Kidney epithelial cell (primary cell): ENCODE results near the gene HTR7. TPM values are rescaled to one million over a fixed set of nuclear protein-coding genes. Genes with fewer than 3 reads are reported as not detected.
"Not testable (repeated sequence)": the region's sequence is repeated elsewhere in the genome, so short reads cannot be mapped to it uniquely, and the experiment has no call there.

Experiments
- DNase-seq: peaks from one replicate; pipeline ENCODE4 v3.0.0-alpha.2; 2010; ENCODE audit warnings: low read depth
- H3K27me3 ChIP-seq: 2 replicates; pipeline ENCODE4 v1.6.0; 2011; ENCODE audit warnings: low read length; ENCODE audit not compliant: control insufficient read depth, insufficient read depth
- H3K36me3 ChIP-seq: 2 replicates; pipeline ENCODE4 v1.5.1; 2011; ENCODE audit warnings: low read length; ENCODE audit not compliant: control insufficient read depth, insufficient read depth
- H3K4me3 ChIP-seq: 2 replicates; pipeline ENCODE4 v1.5.1; 2011; ENCODE audit warnings: low read depth, mild to moderate bottlenecking, control low read depth, low read length
- CTCF ChIP-seq: IDR thresholded peaks from 2 replicates; pipeline ENCODE4 v1.5.1; 2011; ENCODE audit warnings: mild to moderate bottlenecking, moderate library complexity, low read length, control low read depth, inconsistent platforms; ENCODE audit not compliant: insufficient read depth, poor library complexity, severe bottlenecking
- total RNA-seq: library from RNA; depleted of rRNA; stranded (reverse); fragments of >200 nt; gene quantifications from 2 replicates; pipeline ENCODE4 v1.2.3, GENCODE V29; 2015

HTR7 gene
- total RNA-seq, 1 donor from 2014 or later = 0.17 TPM

- no peak for DNase-seq
- H3K27me3 ChIP-seq = no peaks in the 10 kb centered on the region
- H3K36me3 ChIP-seq = peaks cover 1% of the 10 kb centered on the region
- no peak overlapping the region for H3K4me3 ChIP-seq
- no peak for TF ChIP-seq CTCF
Measured at GRCh38 chr10:90889636-90890035, 31.8 kb upstream of the HTR7 start.

DNA sequence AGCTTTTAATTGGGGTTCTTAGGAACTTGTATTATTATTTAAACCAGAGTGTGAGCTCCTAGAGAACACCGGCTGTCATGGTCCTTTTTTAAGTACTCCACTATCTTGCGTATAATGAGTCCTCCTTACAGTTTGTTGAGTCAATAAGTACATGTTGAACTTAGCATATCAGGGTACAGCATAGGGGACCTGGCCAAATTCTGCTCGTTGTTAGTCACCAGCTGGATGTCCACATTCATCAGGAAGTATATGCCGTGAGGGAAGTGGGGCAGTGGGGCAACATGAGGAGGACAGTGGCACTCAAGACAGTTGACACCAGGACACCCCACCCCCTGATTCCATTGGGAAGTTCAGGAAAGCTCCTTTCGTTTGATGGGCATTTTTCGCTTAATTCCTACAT is 30.5 kb upstream of the HTR7 start:
- H3K4me3 ChIP-seq = no peak overlapping the region
- DNase-seq = no peak
- H3K27me3 ChIP-seq = no peaks in the 10 kb centered on the region
- TF ChIP-seq CTCF = no peak
- H3K36me3 ChIP-seq = peaks cover 1% of the 10 kb centered on the region

DNA sequence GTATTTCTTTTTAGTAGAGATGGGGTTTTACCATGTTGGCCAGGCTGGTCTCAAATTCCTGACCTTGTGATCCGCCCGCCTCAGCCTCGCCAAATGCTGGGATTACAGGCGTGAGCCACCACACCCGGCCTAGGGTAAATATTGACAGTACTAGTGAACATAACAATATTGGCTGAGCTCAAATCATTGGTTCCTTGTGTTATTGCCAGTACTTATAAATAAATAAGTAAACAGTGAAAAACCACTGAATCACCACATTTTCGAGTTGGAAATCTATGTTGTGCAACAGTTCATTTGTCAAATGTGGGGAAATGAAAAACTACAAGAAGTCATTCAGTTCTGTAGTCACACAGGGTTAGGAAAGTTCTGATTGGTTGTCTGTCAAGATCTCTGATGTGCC is 29.7 kb upstream of the HTR7 start:
- Histone ChIP-seq H3K36me3 (peaks cover 1% of the 10 kb centered on the region), H3K27me3 (no peaks in the 10 kb centered on the region), H3K4me3 (no peak overlapping the region)
- TF ChIP-seq CTCF = no peak
- no peak for DNase-seq

- DNase-seq = no peak
- no peak overlapping the region for H3K4me3 ChIP-seq
- no peaks in the 10 kb centered on the region for H3K27me3 ChIP-seq
- TF ChIP-seq CTCF = no peak
- H3K36me3 ChIP-seq = peaks cover 1% of the 10 kb centered on the region
Measured at GRCh38 chr10:90885176-90885575, 27.3 kb upstream of the HTR7 start.

- H3K36me3 ChIP-seq = peaks cover 1% of the 10 kb centered on the region
- DNase-seq = no peak
- no peaks in the 10 kb centered on the region for H3K27me3 ChIP-seq
- H3K4me3 ChIP-seq = no peak overlapping the region
- TF ChIP-seq CTCF = no peak
Measured at GRCh38 chr10:90884431-90884830, 26.6 kb upstream of the HTR7 start.

DNA sequence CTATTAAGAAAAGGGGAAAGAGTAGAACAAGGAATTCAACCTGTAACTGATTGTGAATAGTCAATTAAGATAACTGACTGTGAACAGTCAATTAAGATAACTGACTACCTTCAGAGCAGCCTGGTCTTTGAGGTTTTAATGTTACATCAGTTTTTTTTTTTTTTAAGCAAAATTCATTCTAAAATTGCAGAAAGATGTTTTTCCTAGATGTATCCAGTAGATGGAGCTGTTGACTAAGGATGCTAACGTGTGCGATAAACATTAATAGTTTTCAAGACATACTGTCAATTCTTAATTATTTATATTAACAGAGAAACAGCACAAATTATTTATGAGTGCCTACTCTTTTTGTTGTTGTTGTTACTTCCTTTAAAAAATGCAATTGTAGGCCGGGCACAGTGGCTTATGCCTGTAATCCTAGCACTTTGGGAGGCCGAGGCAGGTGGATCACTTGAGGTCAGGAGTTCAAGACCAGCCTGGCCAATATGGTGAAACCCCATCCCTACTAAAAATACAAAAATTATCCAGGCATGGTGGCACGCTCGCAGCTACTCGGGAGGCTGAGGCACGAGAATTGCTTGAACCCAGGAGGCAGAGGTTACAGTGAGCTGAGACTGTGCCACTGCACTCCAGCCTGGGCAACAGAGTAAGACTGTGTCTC is 22.4 kb upstream of the HTR7 start:
- not testable (repeated sequence) for H3K4me3 ChIP-seq, H3K36me3 ChIP-seq, H3K27me3 ChIP-seq, DNase-seq
- TF ChIP-seq CTCF = peak; percentile 51
